SK-N-SH (cell line): Measurements from ENCODE around the gene MTMR12.

ENCODE experiments used
- CTCF ChIP-seq: fragments of 200-600 bp; sonication (generic); IDR thresholded peaks from 2 replicates; pipeline ENCODE4 v1.6.1; 2017; ENCODE audit warnings: antibody characterized with exemption, mild to moderate bottlenecking, moderate library complexity
- EP300 ChIP-seq, 2 experiments: IDR thresholded peaks; 2 replicates each; pipeline versions ENCODE4 v1.4.0 to v1.6.1; 2012; ENCODE audit warnings: borderline replicate concordance in 1 of 2, low read depth in 1 of 2, low read length in 1 of 2
- JUND ChIP-seq: IDR thresholded peaks from 2 replicates; pipeline ENCODE4 v1.4.0; 2012
- MAX ChIP-seq: IDR thresholded peaks from 2 replicates; pipeline ENCODE4 v1.4.0; 2012; ENCODE audit warnings: low read depth
- POLR2AphosphoS5 ChIP-seq: IDR thresholded peaks from 2 replicates; pipeline ENCODE4 v1.6.1; 2012; ENCODE audit warnings: low read depth, low read length
- TEAD4 ChIP-seq: IDR thresholded peaks from 2 replicates; pipeline ENCODE4 v1.4.0; 2012; ENCODE audit warnings: mild to moderate bottlenecking, borderline replicate concordance; ENCODE audit not compliant: insufficient read depth

- TF ChIP-seq MAX: no peak; the same call in 1 of the 2 replicates
- TF ChIP-seq JUND: peak; percentile 62
- TF ChIP-seq CTCF: no peak
- TF ChIP-seq TEAD4: peak; percentile 71
- TF ChIP-seq POLR2AphosphoS5: peak; percentile 46; the same call in 1 of the 2 replicates
- TF ChIP-seq EP300 (IDR thresholded peaks at IDR 0.05; ENCODE audit: borderline replicate concordance in 1 of 2, low read depth in 1 of 2, low read length in 1 of 2): peak in 1 of 2 experiments; percentile 57; a peak in 1 of 4 replicates
Observed at GRCh38 chr5:32223972-32224609, 88.6 kb downstream of the MTMR12 start.
